Neural cell (in vitro differentiated cells): ENCODE results near the gene AKT1S1. TPM values are rescaled to one million over a fixed set of nuclear protein-coding genes. Genes with fewer than 3 reads are reported as not detected.

Source experiments
- H2AFZ ChIP-seq: fragments of 200-600, 300-800 bp; sonication (generic), shearing (Covaris generic); 2 replicates; pipeline ENCODE4 v1.6.0; 2014; ENCODE audit warnings: low read depth, mild to moderate bottlenecking, antibody characterized with exemption, low read length, moderate library complexity
- H3F3A ChIP-seq: fragments of 200-600 bp; shearing (Covaris generic); 2 replicates; pipeline ENCODE4 v1.6.1; 2016; ENCODE audit warnings: mild to moderate bottlenecking, moderate library complexity, mixed read lengths, antibody characterized with exemption, low read length; ENCODE audit not compliant: insufficient read depth, poor library complexity, severe bottlenecking
- H3K27ac ChIP-seq: fragments of 200-600, 300-800 bp; sonication (generic), shearing (Covaris generic); 2 replicates; pipeline ENCODE4 v1.5.1; 2014; ENCODE audit warnings: mild to moderate bottlenecking, low read length, moderate library complexity
- H3K27me3 ChIP-seq: fragments of 300-800, 200-600 bp; sonication (generic), shearing (Covaris generic); 2 replicates; pipeline ENCODE4 v1.6.0; 2014; ENCODE audit warnings: mild to moderate bottlenecking, low read depth, low read length, moderate library complexity; ENCODE audit not compliant: insufficient read depth
- H3K36me3 ChIP-seq: fragments of 300-800, 200-600 bp; sonication (generic), shearing (Covaris generic); 2 replicates; pipeline ENCODE4 v1.5.1; 2014; ENCODE audit warnings: mild to moderate bottlenecking, antibody characterized with exemption, low read length, moderate library complexity; ENCODE audit not compliant: insufficient read depth
- H3K4me2 ChIP-seq: fragments of 300-800, 200-600 bp; sonication (generic), shearing (Covaris generic); 2 replicates; pipeline ENCODE4 v1.6.0; 2014; ENCODE audit warnings: mild to moderate bottlenecking, low read length
- H3K4me3 ChIP-seq: fragments of 300-800, 200-600 bp; sonication (generic), shearing (Covaris generic); 2 replicates; pipeline ENCODE4 v1.5.1; 2014; ENCODE audit warnings: mild to moderate bottlenecking, low read length, moderate library complexity
- H3K79me2 ChIP-seq: fragments of 200-600 bp; shearing (Covaris generic); replicated peaks from 2 replicates; pipeline ENCODE4 v1.6.0; 2014; ENCODE audit warnings: mild to moderate bottlenecking, low read length, moderate library complexity; ENCODE audit not compliant: insufficient read depth
- H3K9ac ChIP-seq: fragments of 300-800, 200-600 bp; sonication (generic), shearing (Covaris generic); 2 replicates; pipeline ENCODE4 v1.6.1; 2016; ENCODE audit warnings: mild to moderate bottlenecking, low read length, mixed read lengths
- H3K9me2 ChIP-seq: fragments of 200-600 bp; shearing (Covaris generic); 2 replicates; pipeline ENCODE4 v1.6.1; 2016; ENCODE audit warnings: mild to moderate bottlenecking, low read length, mixed read lengths; ENCODE audit not compliant: insufficient read depth
- H3K9me3 ChIP-seq: fragments of 200-600, 300-800 bp; sonication (generic), shearing (Covaris generic); 2 replicates; pipeline ENCODE4 v1.6.1; 2016; ENCODE audit warnings: mild to moderate bottlenecking, mixed run types, low read length, moderate library complexity, mixed read lengths
- H4K20me1 ChIP-seq: fragments of 200-600 bp; shearing (Covaris generic); 2 replicates; pipeline ENCODE4 v1.6.1; 2016; ENCODE audit warnings: mild to moderate bottlenecking, mixed run types; ENCODE audit not compliant: insufficient read depth
- EP300 ChIP-seq: fragments of 450-650 bp; conservative IDR thresholded peaks from 2 replicates; pipeline ENCODE4 v1.6.1; 2014; ENCODE audit warnings: antibody characterized with exemption, mild to moderate bottlenecking, moderate library complexity; ENCODE audit not compliant: poor library complexity, severe bottlenecking
- EZH2 ChIP-seq: fragments of 200-600, 300-800 bp; shearing (Covaris generic), sonication (generic); IDR thresholded peaks from 2 replicates; pipeline ENCODE4 v1.6.1; 2014; ENCODE audit warnings: antibody characterized with exemption, low read length, borderline replicate concordance, mild to moderate bottlenecking; ENCODE audit not compliant: insufficient read depth, poor library complexity, severe bottlenecking
- MXI1 ChIP-seq: fragments of 450-650 bp; conservative IDR thresholded peaks from 2 replicates; pipeline ENCODE4 v1.6.1; 2014; ENCODE audit warnings: antibody characterized with exemption, mild to moderate bottlenecking; ENCODE audit not compliant: poor library complexity, severe bottlenecking
- POLR2AphosphoS5 ChIP-seq: IDR thresholded peaks from 2 replicates; pipeline ENCODE4 v1.6.1; 2012
- RAD21 ChIP-seq: fragments of 450-650 bp; conservative IDR thresholded peaks from 2 replicates; pipeline ENCODE4 v1.6.1; 2014; ENCODE audit warnings: antibody characterized with exemption, mild to moderate bottlenecking, moderate library complexity
- SMC3 ChIP-seq: fragments of 450-650 bp; conservative IDR thresholded peaks from 2 replicates; pipeline ENCODE4 v1.6.1; 2014; ENCODE audit warnings: antibody characterized with exemption, mild to moderate bottlenecking, moderate library complexity; ENCODE audit not compliant: poor library complexity
- TAF1 ChIP-seq: IDR thresholded peaks from 2 replicates; pipeline ENCODE4 v1.6.1; 2012; ENCODE audit warnings: low read depth
- polyA plus RNA-seq: library from polyadenylated mRNA; depleted of rRNA; stranded (reverse); fragments of >200 nt; gene quantifications from 2 replicates; pipeline ENCODE4 v1.2.3, GENCODE V29; 2014
- TF ChIP-seq, protein P1 (sequence below): fragments of 450-650 bp; IDR thresholded peaks from 2 replicates; pipeline ENCODE4 v1.5.1; 2014; ENCODE audit warnings: antibody characterized with exemption, mild to moderate bottlenecking, moderate library complexity; ENCODE audit not compliant: poor library complexity, severe bottlenecking
- TF ChIP-seq, protein P2 (sequence below): IDR thresholded peaks from 2 replicates; pipeline ENCODE4 v1.6.1; 2012; ENCODE audit warnings: borderline replicate concordance

AKT1S1 gene
- polyA plus RNA-seq, 1 donor from 2014 or later, result 4.8 TPM

DNA sequence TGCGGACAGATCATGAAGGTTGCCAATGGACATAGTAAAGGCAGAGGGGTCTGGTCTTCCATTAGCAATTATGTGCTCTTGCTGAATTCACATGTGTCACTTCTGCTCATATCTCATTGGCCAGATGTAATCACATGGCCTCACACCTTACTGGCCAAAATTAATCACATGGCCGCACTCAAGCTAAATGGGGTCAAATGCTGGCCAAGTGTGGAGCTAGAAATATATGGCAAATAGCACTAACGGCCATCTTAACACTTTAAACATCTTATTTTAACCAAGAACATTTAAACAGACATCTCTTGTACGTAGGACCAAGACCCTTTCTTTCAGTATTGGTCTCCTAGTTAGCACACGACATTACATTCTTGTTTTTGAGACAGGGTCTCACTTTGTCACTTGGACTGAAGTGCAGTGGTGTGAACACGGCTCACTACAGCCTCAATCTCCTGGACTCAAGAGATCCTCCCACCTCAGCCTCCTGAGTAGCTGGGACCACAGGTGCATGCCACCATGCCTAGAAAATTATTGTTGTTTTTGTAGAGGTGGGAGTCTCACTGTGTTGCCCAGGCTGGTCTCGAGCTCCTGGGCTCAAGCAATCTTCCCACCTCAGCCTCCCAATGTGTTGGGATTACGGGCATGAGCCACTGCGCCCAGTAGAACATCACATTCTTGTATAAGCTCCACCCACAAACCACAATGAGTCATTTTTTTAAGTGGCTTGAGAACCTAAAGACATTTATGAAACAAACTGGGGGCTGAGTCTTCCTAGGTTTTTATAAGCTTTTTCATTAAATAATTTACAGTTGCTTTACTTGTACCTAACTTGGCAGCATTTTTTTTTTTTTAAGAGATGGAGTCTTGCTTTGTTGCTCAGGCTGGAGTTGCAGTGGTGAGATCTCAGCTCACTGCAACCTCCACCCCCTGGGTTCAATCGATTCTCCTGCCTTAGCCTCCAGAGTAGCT, 29.1 kb downstream of the AKT1S1 start:
- no peaks in the 10 kb centered on the region for H3F3A ChIP-seq
- H3K9me2 ChIP-seq, result no peaks in the 10 kb centered on the region
- no peak overlapping the region for H3K9ac ChIP-seq
- no peak overlapping the region for H3K4me3 ChIP-seq
- peaks cover 4% of the 10 kb centered on the region for H3K36me3 ChIP-seq
- H2AFZ ChIP-seq, result no peak overlapping the region
- H3K9me3 ChIP-seq, result no peaks in the 10 kb centered on the region
- H3K4me2 ChIP-seq, result no peak overlapping the region
- no peak overlapping the region for H3K27ac ChIP-seq
- H3K79me2 ChIP-seq, result peaks cover 14% of the 10 kb centered on the region
- H3K27me3 ChIP-seq, result no peaks in the 10 kb centered on the region
- no peak for TF ChIP-seq EP300
- TF ChIP-seq, protein P1, sequence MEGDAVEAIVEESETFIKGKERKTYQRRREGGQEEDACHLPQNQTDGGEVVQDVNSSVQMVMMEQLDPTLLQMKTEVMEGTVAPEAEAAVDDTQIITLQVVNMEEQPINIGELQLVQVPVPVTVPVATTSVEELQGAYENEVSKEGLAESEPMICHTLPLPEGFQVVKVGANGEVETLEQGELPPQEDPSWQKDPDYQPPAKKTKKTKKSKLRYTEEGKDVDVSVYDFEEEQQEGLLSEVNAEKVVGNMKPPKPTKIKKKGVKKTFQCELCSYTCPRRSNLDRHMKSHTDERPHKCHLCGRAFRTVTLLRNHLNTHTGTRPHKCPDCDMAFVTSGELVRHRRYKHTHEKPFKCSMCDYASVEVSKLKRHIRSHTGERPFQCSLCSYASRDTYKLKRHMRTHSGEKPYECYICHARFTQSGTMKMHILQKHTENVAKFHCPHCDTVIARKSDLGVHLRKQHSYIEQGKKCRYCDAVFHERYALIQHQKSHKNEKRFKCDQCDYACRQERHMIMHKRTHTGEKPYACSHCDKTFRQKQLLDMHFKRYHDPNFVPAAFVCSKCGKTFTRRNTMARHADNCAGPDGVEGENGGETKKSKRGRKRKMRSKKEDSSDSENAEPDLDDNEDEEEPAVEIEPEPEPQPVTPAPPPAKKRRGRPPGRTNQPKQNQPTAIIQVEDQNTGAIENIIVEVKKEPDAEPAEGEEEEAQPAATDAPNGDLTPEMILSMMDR, result no peak
- no peak for TF ChIP-seq RAD21
- TF ChIP-seq SMC3, result no peak
- no peak for TF ChIP-seq MXI1
- TF ChIP-seq, protein P2, sequence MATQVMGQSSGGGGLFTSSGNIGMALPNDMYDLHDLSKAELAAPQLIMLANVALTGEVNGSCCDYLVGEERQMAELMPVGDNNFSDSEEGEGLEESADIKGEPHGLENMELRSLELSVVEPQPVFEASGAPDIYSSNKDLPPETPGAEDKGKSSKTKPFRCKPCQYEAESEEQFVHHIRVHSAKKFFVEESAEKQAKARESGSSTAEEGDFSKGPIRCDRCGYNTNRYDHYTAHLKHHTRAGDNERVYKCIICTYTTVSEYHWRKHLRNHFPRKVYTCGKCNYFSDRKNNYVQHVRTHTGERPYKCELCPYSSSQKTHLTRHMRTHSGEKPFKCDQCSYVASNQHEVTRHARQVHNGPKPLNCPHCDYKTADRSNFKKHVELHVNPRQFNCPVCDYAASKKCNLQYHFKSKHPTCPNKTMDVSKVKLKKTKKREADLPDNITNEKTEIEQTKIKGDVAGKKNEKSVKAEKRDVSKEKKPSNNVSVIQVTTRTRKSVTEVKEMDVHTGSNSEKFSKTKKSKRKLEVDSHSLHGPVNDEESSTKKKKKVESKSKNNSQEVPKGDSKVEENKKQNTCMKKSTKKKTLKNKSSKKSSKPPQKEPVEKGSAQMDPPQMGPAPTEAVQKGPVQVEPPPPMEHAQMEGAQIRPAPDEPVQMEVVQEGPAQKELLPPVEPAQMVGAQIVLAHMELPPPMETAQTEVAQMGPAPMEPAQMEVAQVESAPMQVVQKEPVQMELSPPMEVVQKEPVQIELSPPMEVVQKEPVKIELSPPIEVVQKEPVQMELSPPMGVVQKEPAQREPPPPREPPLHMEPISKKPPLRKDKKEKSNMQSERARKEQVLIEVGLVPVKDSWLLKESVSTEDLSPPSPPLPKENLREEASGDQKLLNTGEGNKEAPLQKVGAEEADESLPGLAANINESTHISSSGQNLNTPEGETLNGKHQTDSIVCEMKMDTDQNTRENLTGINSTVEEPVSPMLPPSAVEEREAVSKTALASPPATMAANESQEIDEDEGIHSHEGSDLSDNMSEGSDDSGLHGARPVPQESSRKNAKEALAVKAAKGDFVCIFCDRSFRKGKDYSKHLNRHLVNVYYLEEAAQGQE, result no peak
- no peak for TF ChIP-seq EZH2
- TF ChIP-seq POLR2AphosphoS5, result no peak
- no peak for TF ChIP-seq TAF1
- peaks cover 10% of the 10 kb centered on the region for H4K20me1 ChIP-seq

DNA sequence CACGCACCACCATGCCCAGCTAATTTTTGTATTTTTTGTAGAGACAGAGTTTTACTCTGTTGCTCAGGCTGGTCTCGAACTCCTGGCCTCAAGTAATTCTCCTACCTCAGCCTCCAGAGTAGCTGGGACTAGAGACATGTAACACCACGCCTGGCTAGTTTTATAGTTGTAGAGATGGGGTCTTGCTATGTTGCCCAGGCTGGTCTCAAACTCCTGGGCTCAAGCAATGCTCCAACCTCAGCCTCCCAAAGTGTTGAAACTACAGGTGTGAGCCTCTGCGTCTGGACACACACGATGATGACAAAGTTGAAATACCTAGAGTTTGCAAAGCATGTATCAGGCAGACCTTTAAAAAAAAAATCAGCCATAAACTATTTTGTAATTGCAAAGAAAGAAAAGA, 30.7 kb downstream of the AKT1S1 start:
- no peaks in the 10 kb centered on the region for H4K20me1 ChIP-seq
- no peak overlapping the region for H3K4me2 ChIP-seq
- no peaks in the 10 kb centered on the region for H3K27me3 ChIP-seq
- TF ChIP-seq, protein P2, result no peak
- no peak overlapping the region for H3K9ac ChIP-seq
- H3K9me3 ChIP-seq, result no peaks in the 10 kb centered on the region
- no peaks in the 10 kb centered on the region for H3F3A ChIP-seq
- no peak overlapping the region for H3K4me3 ChIP-seq
- no peak overlapping the region for H3K27ac ChIP-seq
- no peak overlapping the region for H2AFZ ChIP-seq
- peaks cover 4% of the 10 kb centered on the region for H3K36me3 ChIP-seq
- no peaks in the 10 kb centered on the region for H3K9me2 ChIP-seq
- no peaks in the 10 kb centered on the region for H3K79me2 ChIP-seq
